Activated naive CD4-positive, alpha-beta T cell treated with anti-CD3 and anti-CD28 coated beads, Interleukin-2, amount 50 U/mL, for 24 hours (primary cell): ENCODE results near the gene CMTM2.
"Not testable (repeated sequence)": the region's sequence is repeated elsewhere in the genome, so short reads cannot be mapped to it uniquely, and the experiment has no call there.

Source experiments
- H3K27ac Mint-ChIP-seq: one replicate; pipeline ENCODE4 v1.8.0; 2021; ENCODE audit warnings: mild to moderate bottlenecking, mixed read lengths
- H3K27me3 Mint-ChIP-seq: one replicate; pipeline ENCODE4 v1.8.0; 2021; ENCODE audit warnings: mixed read lengths
- H3K36me3 Mint-ChIP-seq: one replicate; pipeline ENCODE4 v1.8.0; 2021; ENCODE audit warnings: mixed read lengths
- H3K4me1 Mint-ChIP-seq: one replicate; pipeline ENCODE4 v1.8.0; 2021; ENCODE audit warnings: mixed read lengths
- H3K4me3 Mint-ChIP-seq: one replicate; pipeline ENCODE4 v1.8.0; 2021; ENCODE audit warnings: mild to moderate bottlenecking, mixed read lengths
- H3K9me3 Mint-ChIP-seq: one replicate; pipeline ENCODE4 v1.8.0; 2021; ENCODE audit warnings: mixed read lengths

CMTM2 gene

GRCh38 chr16:66608241-66609138 is 29.2 kb downstream of the CMTM2 start:
- Mint-ChIP-seq H3K27me3 (no peaks in the 10 kb centered on the region), H3K4me3 (no peak overlapping the region), H3K9me3 (no peaks in the 10 kb centered on the region), H3K36me3 (no peaks in the 10 kb centered on the region), H3K27ac (no peak overlapping the region), H3K4me1 (peaks cover 29% of the 10 kb centered on the region)

- Mint-ChIP-seq H3K36me3 (no peaks in the 10 kb centered on the region), H3K27ac (no peak overlapping the region), H3K27me3 (no peaks in the 10 kb centered on the region), H3K9me3 (no peaks in the 10 kb centered on the region), H3K4me1 (peaks cover 24% of the 10 kb centered on the region), H3K4me3 (no peak overlapping the region)
These were observed 29.9 kb downstream of the CMTM2 start for GRCh38 chr16:66609139-66609510.

- H3K4me3 Mint-ChIP-seq = no peak overlapping the region
- H3K4me1 Mint-ChIP-seq = peaks cover 24% of the 10 kb centered on the region
- no peak overlapping the region for H3K27ac Mint-ChIP-seq
- H3K36me3 Mint-ChIP-seq = no peaks in the 10 kb centered on the region
- no peaks in the 10 kb centered on the region for H3K27me3 Mint-ChIP-seq
- no peaks in the 10 kb centered on the region for H3K9me3 Mint-ChIP-seq
These were observed 31.0 kb downstream of the CMTM2 start for GRCh38 chr16:66610111-66610820.

- H3K36me3 Mint-ChIP-seq, H3K4me3 Mint-ChIP-seq, H3K27me3 Mint-ChIP-seq, H3K27ac Mint-ChIP-seq, H3K9me3 Mint-ChIP-seq: not testable (repeated sequence)
- H3K4me1 Mint-ChIP-seq = peaks cover 15% of the 10 kb centered on the region
These were observed 32.6 kb downstream of the CMTM2 start for GRCh38 chr16:66611911-66612310.

GRCh38 chr16:66612422-66612821 is 33.2 kb downstream of the CMTM2 start:
- H3K4me3 Mint-ChIP-seq = no peak overlapping the region
- H3K9me3 Mint-ChIP-seq = no peaks in the 10 kb centered on the region
- peaks cover 10% of the 10 kb centered on the region for H3K4me1 Mint-ChIP-seq
- no peaks in the 10 kb centered on the region for H3K36me3 Mint-ChIP-seq
- no peak overlapping the region for H3K27ac Mint-ChIP-seq
- H3K27me3 Mint-ChIP-seq = no peaks in the 10 kb centered on the region

GRCh38 chr16:66614161-66614802 is 35.0 kb downstream of the CMTM2 start:
- Mint-ChIP-seq H3K36me3 (no peaks in the 10 kb centered on the region), H3K9me3 (no peaks in the 10 kb centered on the region), H3K4me1 (no peaks in the 10 kb centered on the region), H3K27ac (no peak overlapping the region), H3K4me3 (no peak overlapping the region), H3K27me3 (no peaks in the 10 kb centered on the region)

GRCh38 chr16:66616169-66616568 is 36.9 kb downstream of the CMTM2 start:
- no peak overlapping the region for H3K4me3 Mint-ChIP-seq
- no peaks in the 10 kb centered on the region for H3K4me1 Mint-ChIP-seq
- H3K36me3 Mint-ChIP-seq = no peaks in the 10 kb centered on the region
- no peaks in the 10 kb centered on the region for H3K27me3 Mint-ChIP-seq
- no peaks in the 10 kb centered on the region for H3K9me3 Mint-ChIP-seq
- no peak overlapping the region for H3K27ac Mint-ChIP-seq

- no peak overlapping the region for H3K4me3 Mint-ChIP-seq
These were observed 37.3 kb downstream of the CMTM2 start for GRCh38 chr16:66616592-66616991.

GRCh38 chr16:66617010-66617434 is 37.8 kb downstream of the CMTM2 start:
- Mint-ChIP-seq H3K27me3 (no peaks in the 10 kb centered on the region), H3K27ac (no peak overlapping the region), H3K9me3 (no peaks in the 10 kb centered on the region), H3K4me1 (no peaks in the 10 kb centered on the region), H3K36me3 (no peaks in the 10 kb centered on the region), H3K4me3 (no peak overlapping the region)

More at GRCh38 chr16:66616592-66616991, 37.3 kb downstream of the CMTM2 start:
- Mint-ChIP-seq H3K36me3 (no peaks in the 10 kb centered on the region), H3K9me3 (no peaks in the 10 kb centered on the region), H3K27ac (no peak overlapping the region), H3K4me1 (no peaks in the 10 kb centered on the region), H3K27me3 (no peaks in the 10 kb centered on the region)

- no peak overlapping the region for H3K27ac Mint-ChIP-seq
- H3K36me3 Mint-ChIP-seq = no peaks in the 10 kb centered on the region
- H3K4me1 Mint-ChIP-seq = no peaks in the 10 kb centered on the region
- no peaks in the 10 kb centered on the region for H3K27me3 Mint-ChIP-seq
- no peaks in the 10 kb centered on the region for H3K9me3 Mint-ChIP-seq
- no peak overlapping the region for H3K4me3 Mint-ChIP-seq
These were observed 38.5 kb downstream of the CMTM2 start for GRCh38 chr16:66617728-66618127.

- no peak overlapping the region for H3K4me3 Mint-ChIP-seq
- H3K27me3 Mint-ChIP-seq = no peaks in the 10 kb centered on the region
- no peaks in the 10 kb centered on the region for H3K36me3 Mint-ChIP-seq
- H3K9me3 Mint-ChIP-seq = no peaks in the 10 kb centered on the region
- H3K4me1 Mint-ChIP-seq = no peaks in the 10 kb centered on the region
- no peak overlapping the region for H3K27ac Mint-ChIP-seq
These were observed 39.5 kb downstream of the CMTM2 start for GRCh38 chr16:66618588-66619375.

GRCh38 chr16:66619534-66620428 is 40.5 kb downstream of the CMTM2 start:
- H3K36me3 Mint-ChIP-seq = no peaks in the 10 kb centered on the region
- H3K9me3 Mint-ChIP-seq = no peaks in the 10 kb centered on the region
- H3K4me1 Mint-ChIP-seq = no peaks in the 10 kb centered on the region
- no peak overlapping the region for H3K27ac Mint-ChIP-seq
- H3K4me3 Mint-ChIP-seq = no peak overlapping the region
- no peaks in the 10 kb centered on the region for H3K27me3 Mint-ChIP-seq

- no peak overlapping the region for H3K4me3 Mint-ChIP-seq
- no peaks in the 10 kb centered on the region for H3K36me3 Mint-ChIP-seq
- H3K4me1 Mint-ChIP-seq = no peaks in the 10 kb centered on the region
These were observed 41.1 kb downstream of the CMTM2 start for GRCh38 chr16:66620429-66620795.

GRCh38 chr16:66621973-66622372 is 42.7 kb downstream of the CMTM2 start:
- H3K27ac Mint-ChIP-seq = no peak overlapping the region
- no peaks in the 10 kb centered on the region for H3K9me3 Mint-ChIP-seq
- no peaks in the 10 kb centered on the region for H3K27me3 Mint-ChIP-seq
- H3K36me3 Mint-ChIP-seq = no peaks in the 10 kb centered on the region
- H3K4me3 Mint-ChIP-seq = no peak overlapping the region
- no peaks in the 10 kb centered on the region for H3K4me1 Mint-ChIP-seq

More at GRCh38 chr16:66620429-66620795, 41.1 kb downstream of the CMTM2 start:
- H3K27ac Mint-ChIP-seq = no peak overlapping the region
- no peaks in the 10 kb centered on the region for H3K9me3 Mint-ChIP-seq
- no peaks in the 10 kb centered on the region for H3K27me3 Mint-ChIP-seq
